ENCODE results near the gene CX3CR1.

The CX3CR1 gene

GRCh38 chr3:39296197-39297077 is 16.6 kb upstream of the CX3CR1 start:
- H3K27ac ChIP-seq (ENCODE audit: low read depth, low read length) = no peak overlapping the region
- H3K36me3 ChIP-seq (ENCODE audit: low read length) = no peaks in the 10 kb centered on the region
- H3K27me3 ChIP-seq (ENCODE audit: low read length) = no peaks in the 10 kb centered on the region
- H3K4me3 ChIP-seq (ENCODE audit: insufficient read depth, low read length, poor library complexity, severe bottlenecking) = no peak overlapping the region
- H3K9me2 ChIP-seq (replicated peaks; ENCODE audit: insufficient read depth, low read length) = no peaks in the 10 kb centered on the region
- TF ChIP-seq CTCF (IDR thresholded peaks at IDR 0.05; ENCODE audit: insufficient read depth, low read length, poor library complexity, severe bottlenecking) (no peak), EZH2phosphoT487 (conservative IDR thresholded peaks at IDR 0.05; ENCODE audit: low read length) (no peak)
- H2AFZ ChIP-seq (ENCODE audit: low read depth, low read length, severe bottlenecking) = no peak overlapping the region
- no peaks in the 10 kb centered on the region for H3F3A ChIP-seq (ENCODE audit: insufficient read depth)
- H3K9ac ChIP-seq (ENCODE audit: low read length) = no peak overlapping the region
- H3K4me2 ChIP-seq (ENCODE audit: low read depth, low read length, poor library complexity, severe bottlenecking) = no peak overlapping the region
- no peaks in the 10 kb centered on the region for H4K20me1 ChIP-seq (ENCODE audit: low read depth, low read length)
- H3K79me2 ChIP-seq (ENCODE audit: insufficient read depth, low read length) = no peaks in the 10 kb centered on the region
- H3K9me3 ChIP-seq (ENCODE audit: insufficient read depth, low read length) = 0 out of 2 replicates have a peak, but pooled peaks cover 8% of the 10 kb centered on the region

GRCh38 chr3:39295184-39295775 is 15.4 kb upstream of the CX3CR1 start:
- no peak overlapping the region for H3K9ac ChIP-seq (ENCODE audit: low read length)

GRCh38 chr3:39294446-39295183 is 14.8 kb upstream of the CX3CR1 start:
- Histone ChIP-seq H3K9me2 (replicated peaks; ENCODE audit: insufficient read depth, low read length) (no peaks in the 10 kb centered on the region), H3K4me3 (ENCODE audit: insufficient read depth, low read length, poor library complexity, severe bottlenecking) (no peak overlapping the region), H3F3A (ENCODE audit: insufficient read depth) (no peaks in the 10 kb centered on the region), H3K4me2 (ENCODE audit: low read depth, low read length, poor library complexity, severe bottlenecking) (no peak overlapping the region), H3K9me3 (ENCODE audit: insufficient read depth, low read length) (0 out of 2 replicates have a peak, but pooled peaks cover 3% of the 10 kb centered on the region), H4K20me1 (ENCODE audit: low read depth, low read length) (no peaks in the 10 kb centered on the region), H3K9ac (ENCODE audit: low read length) (no peak overlapping the region), H3K27ac (ENCODE audit: low read depth, low read length) (no peak overlapping the region), H2AFZ (ENCODE audit: low read depth, low read length, severe bottlenecking) (no peak overlapping the region), H3K27me3 (ENCODE audit: low read length) (no peaks in the 10 kb centered on the region), H3K36me3 (ENCODE audit: low read length) (no peaks in the 10 kb centered on the region), H3K79me2 (ENCODE audit: insufficient read depth, low read length) (no peaks in the 10 kb centered on the region)
- TF ChIP-seq CTCF (IDR thresholded peaks at IDR 0.05; ENCODE audit: insufficient read depth, low read length, poor library complexity, severe bottlenecking) = no peak
- no peak for TF ChIP-seq EZH2phosphoT487 (conservative IDR thresholded peaks at IDR 0.05; ENCODE audit: low read length)

More at GRCh38 chr3:39295184-39295775, 15.4 kb upstream of the CX3CR1 start:
- H3K27me3 ChIP-seq (ENCODE audit: low read length) = no peaks in the 10 kb centered on the region
- H3K9me2 ChIP-seq (replicated peaks; ENCODE audit: insufficient read depth, low read length) = no peaks in the 10 kb centered on the region
- H4K20me1 ChIP-seq (ENCODE audit: low read depth, low read length) = no peaks in the 10 kb centered on the region
- no peak overlapping the region for H3K4me3 ChIP-seq (ENCODE audit: insufficient read depth, low read length, poor library complexity, severe bottlenecking)
- H3K79me2 ChIP-seq (ENCODE audit: insufficient read depth, low read length) = no peaks in the 10 kb centered on the region
- no peak overlapping the region for H3K27ac ChIP-seq (ENCODE audit: low read depth, low read length)
- H3F3A ChIP-seq (ENCODE audit: insufficient read depth) = no peaks in the 10 kb centered on the region
- H3K9me3 ChIP-seq (ENCODE audit: insufficient read depth, low read length) = 0 out of 2 replicates have a peak, but pooled peaks cover 8% of the 10 kb centered on the region
- no peaks in the 10 kb centered on the region for H3K36me3 ChIP-seq (ENCODE audit: low read length)
- TF ChIP-seq EZH2phosphoT487 (conservative IDR thresholded peaks at IDR 0.05; ENCODE audit: low read length) = no peak
- TF ChIP-seq CTCF (IDR thresholded peaks at IDR 0.05; ENCODE audit: insufficient read depth, low read length, poor library complexity, severe bottlenecking) = no peak
- H3K4me2 ChIP-seq (ENCODE audit: low read depth, low read length, poor library complexity, severe bottlenecking) = no peak overlapping the region
- no peak overlapping the region for H2AFZ ChIP-seq (ENCODE audit: low read depth, low read length, severe bottlenecking)

Data from SU-DHL-6 (cell line).